ENCODE data around the gene SOD2.
"Not testable (repeated sequence)": the region's sequence is repeated elsewhere in the genome, so short reads cannot be mapped to it uniquely, and the experiment has no call there.

SOD2 gene

DNA sequence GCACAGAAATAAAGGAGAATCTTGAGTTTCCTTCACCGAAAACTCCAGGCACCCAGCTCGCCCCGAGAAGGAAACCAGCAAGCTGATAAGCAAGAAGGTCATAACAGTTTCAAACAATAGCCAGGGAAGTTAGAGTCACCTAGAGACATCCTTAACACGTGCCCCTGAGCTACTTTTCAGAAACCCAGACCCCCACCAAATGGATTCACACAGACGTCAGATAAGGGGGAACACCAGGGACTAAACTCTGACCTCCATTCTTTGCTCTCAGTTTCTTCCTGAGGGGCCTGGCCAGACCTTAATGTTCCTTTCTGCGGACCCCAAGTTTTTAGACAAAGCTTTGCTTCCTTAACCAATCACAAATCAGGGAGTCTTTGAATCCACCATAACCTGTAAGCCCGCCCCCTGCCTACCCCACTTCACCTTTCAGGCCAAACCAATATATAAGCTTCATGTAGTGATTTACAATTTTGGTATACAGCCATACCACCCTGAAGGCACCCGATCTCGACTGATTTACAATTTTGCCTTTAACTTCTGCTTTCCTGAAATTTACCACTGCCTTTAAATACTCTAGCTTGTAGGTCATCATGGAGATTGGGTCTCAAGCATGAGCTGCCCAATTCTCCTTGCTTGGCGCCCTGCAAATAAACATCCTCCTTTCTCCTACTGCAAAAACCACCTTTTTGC lies 11.7 kb downstream of the SOD2 start:
- DNase-seq = no peak

DNA sequence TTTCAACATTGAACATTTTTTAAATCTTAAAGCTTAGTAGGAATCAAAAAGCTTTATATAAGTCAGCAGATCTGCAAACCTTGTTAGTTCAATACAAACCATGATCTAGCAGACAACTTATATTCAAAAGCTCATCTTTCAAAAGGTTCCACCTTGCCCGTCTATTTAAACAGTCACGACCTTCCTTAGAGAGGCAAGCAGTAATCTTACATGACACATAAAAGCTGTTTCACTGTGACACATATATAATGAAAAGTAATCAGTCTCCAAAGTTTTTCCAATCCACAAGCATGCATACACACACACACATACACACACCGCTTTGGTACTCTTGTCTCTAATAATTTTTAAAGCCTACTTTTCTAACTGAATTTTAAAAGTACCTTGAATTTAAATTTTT lies 12.9 kb downstream of the SOD2 start:
- no peak for DNase-seq

DNA sequence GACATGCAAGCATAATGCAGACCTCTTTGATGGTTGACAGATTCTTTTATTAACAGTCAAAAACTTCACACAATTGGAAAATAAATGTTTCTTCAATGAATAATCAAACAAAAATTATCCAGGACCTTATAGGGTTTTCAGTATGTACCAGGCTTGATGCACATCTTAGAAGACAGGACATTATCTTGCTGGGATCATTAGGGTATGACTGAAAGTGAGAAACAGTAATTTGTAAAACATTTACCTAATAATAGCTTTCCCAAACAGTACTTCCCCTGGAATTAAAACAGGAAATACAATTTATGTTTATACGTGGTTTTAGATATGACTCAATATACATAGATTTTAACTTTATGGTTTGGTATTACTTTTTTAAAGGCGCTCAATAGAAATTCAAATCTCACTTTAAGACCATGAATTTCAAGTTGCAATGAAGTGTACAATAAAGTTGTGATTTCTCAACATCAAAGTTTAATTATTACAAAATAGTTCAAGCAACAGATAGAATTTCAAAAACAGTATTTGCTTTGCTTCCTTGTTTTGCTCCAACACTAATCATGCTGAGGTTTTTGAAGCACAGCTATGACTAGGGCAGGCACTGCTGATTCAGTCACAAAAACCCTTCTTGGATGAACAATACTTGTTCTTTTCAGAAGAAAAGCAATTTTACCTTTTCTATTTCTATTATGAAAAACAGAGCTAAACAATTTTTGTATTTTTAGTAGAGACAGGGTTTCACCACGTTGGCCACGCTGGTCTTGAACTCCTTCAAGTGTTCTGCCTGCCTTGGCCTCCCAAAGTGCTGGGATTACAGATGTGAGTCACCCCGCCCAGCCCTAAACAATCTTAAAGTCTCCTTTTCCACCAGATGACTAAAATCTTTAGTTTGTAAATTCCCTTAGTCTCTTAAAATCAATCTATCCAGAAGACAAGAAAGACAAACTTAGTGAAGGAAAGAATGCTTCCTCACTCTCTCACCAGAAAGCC lies 13.7 kb downstream of the SOD2 start:
- DNase-seq = no peak

DNA sequence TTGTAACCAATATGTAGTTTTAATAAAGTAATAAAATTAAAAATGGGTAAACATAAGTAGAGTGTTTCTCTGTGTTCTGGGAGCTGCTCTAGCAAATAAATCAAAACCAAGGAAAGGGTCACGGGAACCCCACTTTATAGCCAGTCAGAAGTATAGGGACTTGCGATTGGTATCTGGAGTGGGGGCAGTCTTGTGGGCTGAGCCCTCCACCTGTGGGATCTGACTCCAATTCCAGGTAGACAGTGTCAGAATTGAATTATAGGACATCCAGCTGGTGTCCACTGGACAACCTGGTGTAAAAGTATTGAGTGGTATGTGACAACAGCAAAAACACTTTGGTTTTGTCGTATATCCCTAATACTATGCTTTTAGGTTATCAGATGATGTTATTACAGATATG lies 14.5 kb downstream of the SOD2 start:
- no peak for DNase-seq

DNA sequence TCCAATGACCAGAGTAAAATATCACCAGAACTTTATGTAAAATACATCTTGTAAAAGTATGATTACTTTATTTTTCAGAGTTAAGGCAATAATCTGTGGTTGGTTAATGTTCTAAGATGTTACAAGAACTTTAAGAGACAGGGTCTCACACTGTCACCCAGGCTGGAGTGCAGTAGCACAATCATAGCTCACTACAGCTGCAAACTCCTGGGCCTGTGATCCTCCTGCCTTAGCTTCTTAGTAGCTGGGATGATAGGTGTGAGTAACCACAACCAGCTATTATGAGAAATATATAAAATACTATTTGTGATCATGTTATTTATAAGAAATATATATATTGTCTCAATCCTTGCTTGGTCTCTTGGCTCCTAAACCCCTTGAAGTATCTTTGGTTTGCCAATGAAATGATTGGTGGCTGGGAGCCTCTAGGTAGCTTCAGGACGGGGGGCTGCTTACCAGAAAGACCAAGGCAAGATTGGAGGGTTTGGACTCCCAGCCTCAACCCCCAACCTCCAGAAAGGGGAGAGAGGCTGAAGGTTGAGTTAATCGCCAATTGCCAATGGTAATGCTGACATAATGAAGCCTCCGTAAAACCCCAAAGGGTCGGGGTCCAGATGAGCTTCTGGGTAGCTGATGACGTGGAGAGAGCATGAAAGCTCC lies 15.4 kb downstream of the SOD2 start:
- DNase-seq = no peak

DNA sequence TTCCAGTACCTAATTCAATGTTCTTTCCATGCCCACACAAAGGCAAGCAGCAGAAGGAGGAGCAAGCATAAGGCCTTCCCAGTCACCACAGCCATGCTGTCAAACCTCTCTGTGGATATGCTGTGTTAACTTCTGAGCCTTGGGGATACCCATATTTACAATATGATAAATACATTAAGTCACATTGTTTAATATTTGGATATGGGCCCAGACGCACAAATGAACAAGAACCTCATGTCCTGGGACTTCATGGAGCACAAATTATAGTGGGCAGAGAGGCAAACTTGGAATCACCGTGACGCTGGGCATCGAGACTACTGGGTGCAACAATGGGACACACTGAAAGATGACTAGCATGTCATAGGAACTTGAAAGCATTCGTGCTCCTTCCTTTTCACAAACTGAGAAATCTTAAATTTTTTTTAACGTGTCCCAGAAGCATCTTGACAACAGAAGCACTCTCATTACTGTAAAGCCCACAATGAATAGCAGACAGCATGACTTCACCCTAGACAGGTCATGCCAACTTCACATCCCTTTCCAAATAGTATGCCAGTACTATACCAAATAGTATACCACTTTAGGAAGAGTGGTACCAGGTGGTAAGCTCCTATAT lies 16.0 kb downstream of the SOD2 start:
- no peak for DNase-seq

DNA sequence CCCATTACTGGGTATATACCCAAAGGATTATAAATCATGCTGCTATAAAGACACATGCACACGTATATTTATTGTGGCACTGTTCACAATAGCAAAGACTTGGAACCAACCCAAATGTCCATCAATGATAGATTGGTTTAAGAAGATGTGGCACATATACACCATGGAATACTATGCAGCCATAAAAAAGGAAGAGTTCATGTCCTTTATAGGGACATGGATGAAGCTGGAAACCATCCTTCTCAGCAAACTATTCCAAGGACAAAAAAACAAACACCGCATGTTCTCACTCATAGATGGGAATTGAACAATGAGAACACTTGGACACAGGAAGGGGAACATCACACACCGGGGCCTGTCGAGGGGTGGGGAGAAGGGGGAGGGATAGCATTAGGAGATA lies 16.8 kb downstream of the SOD2 start:
- not testable (repeated sequence) for DNase-seq

DNA sequence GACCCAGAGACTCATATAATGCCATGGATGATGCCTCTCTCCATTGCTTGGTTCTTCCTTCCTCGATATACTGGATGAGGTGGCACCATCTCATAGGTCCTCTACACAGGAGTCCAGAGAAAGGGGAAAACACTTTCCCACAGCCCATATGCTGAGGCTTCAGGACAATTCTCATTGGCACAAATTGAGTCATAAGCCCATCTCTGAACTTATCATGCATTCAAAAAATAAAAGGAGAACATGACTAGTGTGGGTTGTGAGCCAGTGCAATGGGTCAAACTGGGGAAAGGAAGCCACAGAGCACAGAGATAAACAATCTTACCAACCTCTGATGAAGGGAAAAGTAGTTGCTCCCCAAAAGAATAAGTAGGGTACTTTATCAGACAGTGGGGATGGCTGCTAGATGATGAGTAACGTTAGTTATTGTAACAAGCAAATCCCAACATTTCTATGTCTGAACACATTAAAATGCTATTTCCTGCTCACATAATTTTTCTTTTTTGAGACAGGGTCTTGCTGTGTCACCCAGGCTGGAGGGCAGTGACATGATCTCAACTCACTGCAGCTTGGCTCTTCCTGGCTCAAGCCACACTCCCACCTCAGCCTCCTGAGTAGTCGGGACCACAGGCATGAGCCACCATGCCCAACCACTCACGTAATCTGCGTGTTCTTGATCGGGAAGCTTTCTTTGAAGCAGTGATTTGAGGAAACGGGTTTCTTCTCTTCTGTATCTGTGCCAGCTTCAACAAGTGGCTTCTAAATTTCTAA lies 27.0 kb downstream of the SOD2 start:
- DNase-seq = no peak

DNA sequence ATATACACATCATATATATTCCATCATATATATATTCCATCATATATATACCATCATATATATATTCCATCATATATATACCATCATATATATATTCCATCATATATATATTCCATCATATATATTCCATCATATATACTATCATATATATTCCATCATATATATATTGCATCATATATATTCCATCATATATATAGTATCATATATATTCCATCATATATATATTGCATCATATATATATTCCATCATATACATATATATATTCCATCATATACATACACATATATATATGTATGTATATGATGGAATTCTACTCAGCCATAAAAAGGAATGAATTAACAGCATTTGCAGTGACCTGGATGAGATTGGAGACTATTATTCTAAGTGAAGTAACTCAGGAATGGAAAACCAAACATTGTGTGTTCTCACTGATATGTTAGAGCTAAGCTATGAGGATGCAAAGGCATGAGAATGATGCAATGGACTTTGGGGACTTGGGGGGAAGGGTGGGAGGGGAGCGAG lies 29.6 kb downstream of the SOD2 start:
- DNase-seq = not testable (repeated sequence)

DNA sequence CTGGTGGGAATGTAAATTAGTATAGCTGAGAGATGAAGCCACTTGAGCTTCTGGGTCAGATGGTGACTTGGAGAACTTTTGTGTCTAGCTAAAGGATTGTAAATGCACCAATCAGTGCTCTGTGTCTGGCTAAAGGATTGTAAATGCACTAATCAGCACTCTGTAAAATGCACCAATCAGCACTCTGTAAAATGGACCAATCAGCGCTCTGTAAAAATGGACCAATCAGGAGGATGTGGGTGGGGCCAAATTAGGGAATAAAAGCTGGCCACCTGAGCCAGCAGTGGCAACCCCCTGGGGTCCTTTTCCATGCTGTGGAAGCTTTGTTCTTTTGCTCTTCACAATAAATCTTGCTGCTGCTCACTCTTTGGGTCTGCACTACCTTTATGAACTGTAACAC lies 31.1 kb downstream of the SOD2 start:
- DNase-seq = not testable (repeated sequence)

DNA sequence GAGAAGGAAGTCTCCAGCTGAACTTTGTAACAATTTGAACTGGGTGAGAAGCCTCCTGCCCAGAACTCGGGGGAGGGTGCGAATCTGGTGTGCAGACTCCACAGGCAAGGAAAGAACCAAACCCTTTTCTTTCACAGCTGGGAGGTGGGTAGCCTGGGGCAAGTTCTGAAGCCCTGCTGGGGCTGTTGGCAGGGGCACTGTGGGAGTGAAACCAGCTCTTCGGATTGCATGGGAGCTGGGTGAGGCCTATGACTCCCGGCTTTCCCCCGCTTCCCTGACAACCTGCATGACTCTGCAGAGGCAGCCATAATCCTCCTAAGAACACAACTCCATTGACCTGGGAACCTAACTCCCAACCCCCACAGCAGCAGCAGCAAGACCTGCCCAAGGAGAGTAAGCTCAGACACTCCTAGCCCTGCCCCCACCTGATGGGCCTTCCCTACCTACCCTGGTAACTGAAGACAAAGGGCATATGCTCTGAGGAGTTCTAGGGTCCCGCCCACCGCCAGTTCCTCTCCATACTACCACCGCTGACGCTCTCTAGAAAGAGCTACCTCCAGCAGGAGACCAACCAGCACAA lies 37.5 kb downstream of the SOD2 start:
- no peak for DNase-seq

DNA sequence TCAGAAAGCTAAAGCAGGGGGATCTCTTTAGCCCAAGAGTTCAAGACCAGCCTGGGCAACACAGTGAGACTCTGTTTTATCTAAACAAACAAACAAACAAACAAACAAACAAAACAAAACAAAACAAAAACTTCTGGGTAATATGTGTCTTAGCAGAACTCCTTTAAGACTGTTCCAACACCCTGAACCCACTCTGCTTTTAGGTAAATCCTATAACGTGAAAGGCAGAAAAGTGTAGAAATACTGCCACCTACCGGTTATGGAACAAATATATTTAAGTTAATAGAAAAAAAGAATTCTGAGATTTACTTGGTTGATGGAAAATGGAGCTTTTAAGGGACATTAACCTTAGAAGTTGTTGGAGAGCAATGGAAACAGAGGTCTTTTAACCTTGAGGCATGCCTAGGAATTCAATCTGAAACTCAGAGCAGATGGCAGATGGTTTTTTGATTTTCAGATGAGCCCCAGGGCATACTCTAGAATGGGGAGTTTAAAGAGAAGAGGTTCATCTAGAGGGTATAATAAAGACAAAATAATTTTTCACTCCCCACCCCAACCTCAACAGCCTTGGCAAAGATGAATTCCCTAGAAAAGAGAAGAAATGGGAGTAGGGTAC lies 38.5 kb downstream of the SOD2 start:
- peak; percentile 55 to 88 (median 80) for DNase-seq

DNA sequence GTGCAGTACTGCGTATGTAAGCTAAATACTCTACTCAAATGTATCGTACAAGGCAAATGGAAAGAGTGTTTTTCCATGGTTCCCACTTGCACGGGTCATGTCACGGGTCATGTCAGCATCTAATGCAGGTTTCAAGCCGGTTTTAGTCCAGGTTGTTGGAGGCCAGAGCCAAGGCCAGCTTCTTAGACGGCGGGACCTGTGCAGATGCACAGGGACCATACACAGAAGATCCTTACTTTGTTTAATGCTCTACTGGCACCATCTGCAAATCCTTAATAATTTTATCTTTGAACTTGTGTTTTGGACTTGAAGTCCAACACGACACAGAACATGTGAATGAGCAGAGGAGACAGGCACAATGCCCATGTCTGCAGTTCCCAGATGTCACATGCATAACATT lies 42.7 kb downstream of the SOD2 start:
- no peak for DNase-seq

DNA sequence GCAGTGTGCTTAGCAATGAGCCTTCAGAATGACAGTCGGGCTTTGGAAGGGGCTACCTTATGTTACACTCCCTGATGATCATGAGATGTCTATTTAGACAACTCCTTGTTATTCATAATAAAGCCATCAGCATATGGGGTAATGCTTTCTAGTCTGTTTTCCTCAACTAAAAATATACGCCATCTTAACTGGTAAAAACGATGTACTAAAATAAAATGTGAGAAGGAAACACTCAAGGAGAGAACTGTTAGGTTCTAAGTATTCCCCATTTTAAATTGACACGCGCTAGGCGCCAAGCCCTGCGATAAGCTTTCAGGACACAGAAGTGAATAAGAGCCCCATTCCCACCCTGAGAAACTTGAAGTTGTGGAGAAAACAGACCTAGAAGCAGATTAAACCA lies 43.6 kb downstream of the SOD2 start:
- no peak for DNase-seq

DNA sequence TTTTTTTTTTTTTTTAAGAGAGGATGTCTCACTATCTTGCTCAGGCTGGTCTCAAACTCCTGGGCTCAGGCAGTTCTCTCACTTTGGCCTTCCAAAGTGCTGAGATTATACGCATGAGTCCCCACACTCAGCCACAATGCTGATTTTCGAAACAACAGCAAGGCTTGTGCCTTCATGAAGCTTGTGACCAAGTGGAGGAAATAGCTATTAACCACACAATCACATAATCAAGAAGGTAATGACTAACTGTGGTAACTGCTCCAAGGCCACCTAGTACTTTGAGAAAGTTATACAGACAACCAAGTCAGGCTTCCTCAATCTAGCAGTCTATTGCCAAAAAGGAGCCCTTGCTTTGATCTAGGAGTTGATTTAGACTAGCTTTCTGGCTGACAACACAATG lies 46.3 kb downstream of the SOD2 start:
- DNase-seq = no peak

DNA sequence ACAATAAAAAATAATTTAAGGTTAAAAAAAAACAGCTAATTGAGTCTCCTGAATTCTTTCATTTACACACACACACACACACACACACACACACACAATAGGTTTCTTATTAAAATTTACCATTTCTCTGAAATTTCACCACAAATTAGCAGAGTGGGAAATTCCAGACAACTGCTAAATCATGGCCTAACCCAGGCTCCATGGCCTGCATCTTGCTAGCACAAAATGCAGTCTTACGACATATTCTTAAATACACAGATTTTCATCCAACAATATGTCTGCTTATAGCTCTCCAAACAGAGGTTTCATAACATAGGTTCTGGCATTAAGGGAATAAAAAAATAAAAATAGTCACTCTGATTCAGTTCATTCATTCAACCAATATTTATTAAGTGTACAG lies 46.9 kb downstream of the SOD2 start:
- no peak for DNase-seq

DNA sequence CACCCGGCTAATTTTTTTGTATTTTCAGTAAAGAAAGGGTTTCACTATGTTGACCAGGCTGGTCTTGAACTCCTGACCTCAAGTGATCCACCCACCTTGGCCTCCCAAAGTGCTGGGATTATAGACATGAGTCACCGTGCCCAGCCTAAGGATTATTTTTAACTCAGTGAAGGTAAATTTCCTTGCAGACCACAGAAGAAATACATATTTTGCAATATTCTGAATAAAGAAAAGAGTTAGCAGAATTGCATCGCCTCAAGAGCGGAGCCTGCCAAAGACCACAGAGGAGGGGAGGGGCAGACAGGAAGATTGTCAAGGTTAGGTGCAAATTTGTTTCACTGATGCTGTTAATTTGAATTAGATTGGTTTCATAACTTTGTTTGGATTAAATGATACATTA lies 47.4 kb downstream of the SOD2 start:
- no peak for DNase-seq

Measured in NCI-H1417 (cell line).